Liver (tissue), 3 donors: Measurements from ENCODE around the gene EXOC6.

Experiments
- EGR1 ChIP-seq, 2 donors: IDR thresholded peaks; 2 replicates each; pipeline ENCODE4 v1.6.1; 2016 to 2018; ENCODE audit warnings: antibody characterized with exemption in 2 of 2, low read depth in 2 of 2
- FOXA1 ChIP-seq: IDR thresholded peaks from 2 replicates; pipeline ENCODE4 v1.6.1; 2016; ENCODE audit warnings: antibody characterized with exemption
- GABPA ChIP-seq, 2 donors: IDR thresholded peaks in 1 of 2; conservative IDR thresholded peaks in 1 of 2; 2 replicates each; pipeline ENCODE4 v1.6.1; 2016; ENCODE audit warnings: antibody characterized with exemption in 2 of 2, mild to moderate bottlenecking in 1 of 2, moderate library complexity in 1 of 2
- HNF4A ChIP-seq, 2 donors: conservative IDR thresholded peaks; 2 replicates each; pipeline ENCODE4 v1.6.1; 2016; ENCODE audit warnings: antibody characterized with exemption in 2 of 2, mild to moderate bottlenecking in 2 of 2
- JUND ChIP-seq, 2 donors: IDR thresholded peaks; 2 replicates each; pipeline ENCODE4 v1.6.1; 2016; ENCODE audit warnings: antibody characterized with exemption in 2 of 2
- RAD21 ChIP-seq, 2 donors: IDR thresholded peaks; 2 replicates each; pipeline ENCODE4 v1.6.1; 2016; ENCODE audit warnings: antibody characterized with exemption in 2 of 2, mild to moderate bottlenecking in 2 of 2
- RXRA ChIP-seq, 2 donors: IDR thresholded peaks; 2 replicates each; pipeline ENCODE4 v1.6.1; 2017 to 2018; ENCODE audit warnings: antibody characterized with exemption in 2 of 2, mild to moderate bottlenecking in 1 of 2
- TAF1 ChIP-seq: conservative IDR thresholded peaks from 2 replicates; pipeline ENCODE4 v1.6.1; 2016; ENCODE audit warnings: antibody characterized with exemption, mild to moderate bottlenecking
- YY1 ChIP-seq: IDR thresholded peaks from 2 replicates; pipeline ENCODE4 v1.6.1; 2016; ENCODE audit warnings: antibody characterized with exemption, mild to moderate bottlenecking
- TF ChIP-seq, protein P1 (sequence below): fragments of 150-350 bp; IDR thresholded peaks from 2 replicates; pipeline ENCODE4 v1.5.1; 2017; ENCODE audit warnings: improper control_type of control experiment, low read depth, low read length; ENCODE audit not compliant: missing input control
- TF ChIP-seq, protein P2 (sequence below): IDR thresholded peaks from 2 replicates; pipeline ENCODE4 v1.6.1; 2016; ENCODE audit warnings: antibody characterized with exemption
- TF ChIP-seq, protein P3 (sequence below): IDR thresholded peaks from 2 replicates; pipeline ENCODE4 v1.6.1; 2016; ENCODE audit warnings: antibody characterized with exemption
- TF ChIP-seq, protein P4 (sequence below): IDR thresholded peaks from 2 replicates; pipeline ENCODE4 v1.6.1; 2016; ENCODE audit warnings: antibody characterized with exemption, mild to moderate bottlenecking
- TF ChIP-seq, protein P5 (sequence below): IDR thresholded peaks from 2 replicates; pipeline ENCODE4 v1.6.1; 2016; ENCODE audit warnings: antibody characterized with exemption
- donor health status: healthy.
- donor health status: healthy.

DNA sequence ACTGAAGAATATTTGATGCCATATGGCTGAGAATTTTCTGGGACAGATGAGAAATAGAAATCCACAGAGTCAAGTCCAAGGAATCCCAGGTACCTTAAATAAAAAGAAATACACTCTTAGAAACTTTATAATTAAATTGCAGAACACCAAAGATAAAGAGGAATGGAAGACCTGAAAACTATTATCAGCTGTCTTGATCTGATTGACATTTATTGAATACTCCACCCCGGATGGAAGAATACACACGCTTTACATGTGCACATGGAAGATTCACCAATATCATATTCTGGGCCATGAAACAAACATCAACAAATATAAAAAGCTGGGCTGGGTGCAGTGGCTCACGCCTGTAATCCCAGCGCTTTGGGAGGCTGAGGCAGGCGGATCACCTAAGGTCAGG lies 81.6 kb downstream of the EXOC6 start:
- no peak for TF ChIP-seq FOXA1
- TF ChIP-seq YY1, result no peak
- TF ChIP-seq, protein P1, sequence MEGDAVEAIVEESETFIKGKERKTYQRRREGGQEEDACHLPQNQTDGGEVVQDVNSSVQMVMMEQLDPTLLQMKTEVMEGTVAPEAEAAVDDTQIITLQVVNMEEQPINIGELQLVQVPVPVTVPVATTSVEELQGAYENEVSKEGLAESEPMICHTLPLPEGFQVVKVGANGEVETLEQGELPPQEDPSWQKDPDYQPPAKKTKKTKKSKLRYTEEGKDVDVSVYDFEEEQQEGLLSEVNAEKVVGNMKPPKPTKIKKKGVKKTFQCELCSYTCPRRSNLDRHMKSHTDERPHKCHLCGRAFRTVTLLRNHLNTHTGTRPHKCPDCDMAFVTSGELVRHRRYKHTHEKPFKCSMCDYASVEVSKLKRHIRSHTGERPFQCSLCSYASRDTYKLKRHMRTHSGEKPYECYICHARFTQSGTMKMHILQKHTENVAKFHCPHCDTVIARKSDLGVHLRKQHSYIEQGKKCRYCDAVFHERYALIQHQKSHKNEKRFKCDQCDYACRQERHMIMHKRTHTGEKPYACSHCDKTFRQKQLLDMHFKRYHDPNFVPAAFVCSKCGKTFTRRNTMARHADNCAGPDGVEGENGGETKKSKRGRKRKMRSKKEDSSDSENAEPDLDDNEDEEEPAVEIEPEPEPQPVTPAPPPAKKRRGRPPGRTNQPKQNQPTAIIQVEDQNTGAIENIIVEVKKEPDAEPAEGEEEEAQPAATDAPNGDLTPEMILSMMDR, result no peak
- TF ChIP-seq, protein P2, sequence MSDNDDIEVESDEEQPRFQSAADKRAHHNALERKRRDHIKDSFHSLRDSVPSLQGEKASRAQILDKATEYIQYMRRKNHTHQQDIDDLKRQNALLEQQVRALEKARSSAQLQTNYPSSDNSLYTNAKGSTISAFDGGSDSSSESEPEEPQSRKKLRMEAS, result no peak
- no peak for TF ChIP-seq GABPA (IDR thresholded peaks at IDR 0.05 in 1 of 2, conservative IDR thresholded peaks at IDR 0.05 in 1 of 2)
- TF ChIP-seq, protein P3, sequence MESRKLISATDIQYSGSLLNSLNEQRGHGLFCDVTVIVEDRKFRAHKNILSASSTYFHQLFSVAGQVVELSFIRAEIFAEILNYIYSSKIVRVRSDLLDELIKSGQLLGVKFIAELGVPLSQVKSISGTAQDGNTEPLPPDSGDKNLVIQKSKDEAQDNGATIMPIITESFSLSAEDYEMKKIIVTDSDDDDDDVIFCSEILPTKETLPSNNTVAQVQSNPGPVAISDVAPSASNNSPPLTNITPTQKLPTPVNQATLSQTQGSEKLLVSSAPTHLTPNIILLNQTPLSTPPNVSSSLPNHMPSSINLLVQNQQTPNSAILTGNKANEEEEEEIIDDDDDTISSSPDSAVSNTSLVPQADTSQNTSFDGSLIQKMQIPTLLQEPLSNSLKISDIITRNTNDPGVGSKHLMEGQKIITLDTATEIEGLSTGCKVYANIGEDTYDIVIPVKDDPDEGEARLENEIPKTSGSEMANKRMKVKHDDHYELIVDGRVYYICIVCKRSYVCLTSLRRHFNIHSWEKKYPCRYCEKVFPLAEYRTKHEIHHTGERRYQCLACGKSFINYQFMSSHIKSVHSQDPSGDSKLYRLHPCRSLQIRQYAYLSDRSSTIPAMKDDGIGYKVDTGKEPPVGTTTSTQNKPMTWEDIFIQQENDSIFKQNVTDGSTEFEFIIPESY, result no peak
- no peak for TF ChIP-seq TAF1
- TF ChIP-seq HNF4A (conservative IDR thresholded peaks at IDR 0.05), result no peak
- TF ChIP-seq, protein P4, sequence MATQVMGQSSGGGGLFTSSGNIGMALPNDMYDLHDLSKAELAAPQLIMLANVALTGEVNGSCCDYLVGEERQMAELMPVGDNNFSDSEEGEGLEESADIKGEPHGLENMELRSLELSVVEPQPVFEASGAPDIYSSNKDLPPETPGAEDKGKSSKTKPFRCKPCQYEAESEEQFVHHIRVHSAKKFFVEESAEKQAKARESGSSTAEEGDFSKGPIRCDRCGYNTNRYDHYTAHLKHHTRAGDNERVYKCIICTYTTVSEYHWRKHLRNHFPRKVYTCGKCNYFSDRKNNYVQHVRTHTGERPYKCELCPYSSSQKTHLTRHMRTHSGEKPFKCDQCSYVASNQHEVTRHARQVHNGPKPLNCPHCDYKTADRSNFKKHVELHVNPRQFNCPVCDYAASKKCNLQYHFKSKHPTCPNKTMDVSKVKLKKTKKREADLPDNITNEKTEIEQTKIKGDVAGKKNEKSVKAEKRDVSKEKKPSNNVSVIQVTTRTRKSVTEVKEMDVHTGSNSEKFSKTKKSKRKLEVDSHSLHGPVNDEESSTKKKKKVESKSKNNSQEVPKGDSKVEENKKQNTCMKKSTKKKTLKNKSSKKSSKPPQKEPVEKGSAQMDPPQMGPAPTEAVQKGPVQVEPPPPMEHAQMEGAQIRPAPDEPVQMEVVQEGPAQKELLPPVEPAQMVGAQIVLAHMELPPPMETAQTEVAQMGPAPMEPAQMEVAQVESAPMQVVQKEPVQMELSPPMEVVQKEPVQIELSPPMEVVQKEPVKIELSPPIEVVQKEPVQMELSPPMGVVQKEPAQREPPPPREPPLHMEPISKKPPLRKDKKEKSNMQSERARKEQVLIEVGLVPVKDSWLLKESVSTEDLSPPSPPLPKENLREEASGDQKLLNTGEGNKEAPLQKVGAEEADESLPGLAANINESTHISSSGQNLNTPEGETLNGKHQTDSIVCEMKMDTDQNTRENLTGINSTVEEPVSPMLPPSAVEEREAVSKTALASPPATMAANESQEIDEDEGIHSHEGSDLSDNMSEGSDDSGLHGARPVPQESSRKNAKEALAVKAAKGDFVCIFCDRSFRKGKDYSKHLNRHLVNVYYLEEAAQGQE, result no peak
- TF ChIP-seq JUND (IDR thresholded peaks at IDR 0.05), result no peak
- TF ChIP-seq RAD21 (IDR thresholded peaks at IDR 0.05), result no peak
- TF ChIP-seq EGR1 (IDR thresholded peaks at IDR 0.05; ENCODE audit: low read depth in 2 of 2), result no peak
- TF ChIP-seq, protein P5, sequence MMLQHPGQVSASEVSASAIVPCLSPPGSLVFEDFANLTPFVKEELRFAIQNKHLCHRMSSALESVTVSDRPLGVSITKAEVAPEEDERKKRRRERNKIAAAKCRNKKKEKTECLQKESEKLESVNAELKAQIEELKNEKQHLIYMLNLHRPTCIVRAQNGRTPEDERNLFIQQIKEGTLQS, result no peak
- no peak for TF ChIP-seq RXRA (IDR thresholded peaks at IDR 0.05)
